ENCODE measurements around the gene CSNK2A1. TPM values are rescaled to one million over a fixed set of nuclear protein-coding genes. Genes with fewer than 3 reads are reported as not detected.
"Not testable (repeated sequence)": the region's sequence is repeated elsewhere in the genome, so short reads cannot be mapped to it uniquely, and the experiment has no call there.

CSNK2A1 gene
- total RNA-seq, 1 donor from 2014 or later = 135 TPM

- peak; percentile 52 for DNase-seq (ENCODE audit: low read depth, low spot score)
These were observed 7.6 kb downstream of the CSNK2A1 start for GRCh38 chr20:535958-536357.

- DNase-seq (ENCODE audit: low read depth, low spot score) = no peak
These were observed 10.1 kb downstream of the CSNK2A1 start for GRCh38 chr20:533526-533925.

- no peak for DNase-seq (ENCODE audit: low read depth, low spot score)
These were observed 11.1 kb downstream of the CSNK2A1 start for GRCh38 chr20:532530-532929.

- no peak for DNase-seq (ENCODE audit: low read depth, low spot score)
These were observed 12.0 kb downstream of the CSNK2A1 start for GRCh38 chr20:531608-532007.

GRCh38 chr20:530321-530720, 13.3 kb downstream of the CSNK2A1 start:
- DNase-seq (ENCODE audit: low read depth, low spot score) = no peak

GRCh38 chr20:528923-529604, 14.5 kb downstream of the CSNK2A1 start:
- peak; percentile 15 for DNase-seq (ENCODE audit: low read depth, low spot score)

- no peak for DNase-seq (ENCODE audit: low read depth, low spot score)
These were observed 16.1 kb downstream of the CSNK2A1 start for GRCh38 chr20:527571-527886.

GRCh38 chr20:521860-522259, 21.7 kb downstream of the CSNK2A1 start:
- no peak for DNase-seq (ENCODE audit: low read depth, low spot score)

GRCh38 chr20:519999-520398, 23.6 kb downstream of the CSNK2A1 start:
- DNase-seq (ENCODE audit: low read depth, low spot score) = no peak

- DNase-seq (ENCODE audit: low read depth, low spot score) = no peak
These were observed 26.4 kb downstream of the CSNK2A1 start for GRCh38 chr20:517221-517620.

GRCh38 chr20:516799-517198, 26.8 kb downstream of the CSNK2A1 start:
- DNase-seq (ENCODE audit: low read depth, low spot score) = no peak

- DNase-seq (ENCODE audit: low read depth, low spot score) = no peak
These were observed 27.9 kb downstream of the CSNK2A1 start for GRCh38 chr20:515696-516095.

- no peak for DNase-seq (ENCODE audit: low read depth, low spot score)
These were observed 30.2 kb downstream of the CSNK2A1 start for GRCh38 chr20:513429-513828.

GRCh38 chr20:510328-511057, 33.1 kb downstream of the CSNK2A1 start:
- DNase-seq (ENCODE audit: low read depth, low spot score) = not testable (repeated sequence)

- not testable (repeated sequence) for DNase-seq (ENCODE audit: low read depth, low spot score)
These were observed 35.2 kb downstream of the CSNK2A1 start for GRCh38 chr20:508364-508787.

- DNase-seq (ENCODE audit: low read depth, low spot score) = no peak
These were observed 35.7 kb downstream of the CSNK2A1 start for GRCh38 chr20:507761-508332.

GRCh38 chr20:507006-507758, 36.4 kb downstream of the CSNK2A1 start:
- DNase-seq (ENCODE audit: low read depth, low spot score) = no peak

- no peak for DNase-seq (ENCODE audit: low read depth, low spot score)
These were observed 38.9 kb downstream of the CSNK2A1 start for GRCh38 chr20:504632-505075.

- no peak for DNase-seq (ENCODE audit: low read depth, low spot score)
These were observed 40.4 kb downstream of the CSNK2A1 start for GRCh38 chr20:503048-503737.

GRCh38 chr20:497979-498378, 45.6 kb downstream of the CSNK2A1 start:
- no peak for DNase-seq (ENCODE audit: low read depth, low spot score)

GRCh38 chr20:496126-496696, 47.4 kb downstream of the CSNK2A1 start:
- DNase-seq (ENCODE audit: low read depth, low spot score) = no peak

All from pulmonary artery endothelial cell (primary cell).